ENCODE data around the gene SIRT7.

DNA sequence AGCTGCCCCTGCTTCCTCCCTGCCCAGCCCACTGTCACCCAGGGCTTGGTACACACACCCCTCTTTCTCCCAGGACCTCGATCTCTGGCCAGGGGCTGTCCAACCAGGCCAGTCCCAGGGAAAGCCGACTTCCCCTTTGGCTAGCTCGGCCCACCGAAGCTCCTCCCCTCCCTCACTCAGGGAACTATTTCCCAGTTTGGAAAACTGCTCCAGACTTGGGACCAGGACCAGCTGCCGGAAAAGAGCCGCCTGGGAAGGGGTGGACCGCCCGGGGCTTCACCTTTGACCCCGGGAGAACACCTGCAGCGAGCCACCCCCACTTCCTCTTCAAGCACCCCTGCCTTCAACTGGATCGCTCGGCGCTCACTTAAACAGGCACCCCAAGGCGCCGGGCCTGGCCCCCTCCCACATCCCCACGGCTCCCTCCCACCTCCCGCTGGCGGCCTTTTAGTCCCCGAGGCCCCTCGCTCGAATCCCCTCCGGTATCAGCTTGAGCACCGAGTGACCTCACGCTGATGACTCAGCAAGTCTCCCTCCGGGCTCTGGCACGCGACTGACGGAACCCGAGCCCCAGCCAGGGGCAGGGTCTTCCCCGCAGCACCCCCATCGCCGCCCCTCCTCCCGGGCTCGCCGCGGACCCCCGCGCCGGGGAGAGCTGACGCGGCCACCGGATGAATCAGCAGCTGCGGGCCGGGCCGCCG, 8.6 kb upstream of the SIRT7 start:
- TF ChIP-seq, protein P1, sequence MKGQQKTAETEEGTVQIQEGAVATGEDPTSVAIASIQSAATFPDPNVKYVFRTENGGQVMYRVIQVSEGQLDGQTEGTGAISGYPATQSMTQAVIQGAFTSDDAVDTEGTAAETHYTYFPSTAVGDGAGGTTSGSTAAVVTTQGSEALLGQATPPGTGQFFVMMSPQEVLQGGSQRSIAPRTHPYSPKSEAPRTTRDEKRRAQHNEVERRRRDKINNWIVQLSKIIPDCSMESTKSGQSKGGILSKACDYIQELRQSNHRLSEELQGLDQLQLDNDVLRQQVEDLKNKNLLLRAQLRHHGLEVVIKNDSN (IDR thresholded peaks at IDR 0.05; ENCODE audit: borderline replicate concordance, low read depth): no peak
- TF ChIP-seq, protein P2, sequence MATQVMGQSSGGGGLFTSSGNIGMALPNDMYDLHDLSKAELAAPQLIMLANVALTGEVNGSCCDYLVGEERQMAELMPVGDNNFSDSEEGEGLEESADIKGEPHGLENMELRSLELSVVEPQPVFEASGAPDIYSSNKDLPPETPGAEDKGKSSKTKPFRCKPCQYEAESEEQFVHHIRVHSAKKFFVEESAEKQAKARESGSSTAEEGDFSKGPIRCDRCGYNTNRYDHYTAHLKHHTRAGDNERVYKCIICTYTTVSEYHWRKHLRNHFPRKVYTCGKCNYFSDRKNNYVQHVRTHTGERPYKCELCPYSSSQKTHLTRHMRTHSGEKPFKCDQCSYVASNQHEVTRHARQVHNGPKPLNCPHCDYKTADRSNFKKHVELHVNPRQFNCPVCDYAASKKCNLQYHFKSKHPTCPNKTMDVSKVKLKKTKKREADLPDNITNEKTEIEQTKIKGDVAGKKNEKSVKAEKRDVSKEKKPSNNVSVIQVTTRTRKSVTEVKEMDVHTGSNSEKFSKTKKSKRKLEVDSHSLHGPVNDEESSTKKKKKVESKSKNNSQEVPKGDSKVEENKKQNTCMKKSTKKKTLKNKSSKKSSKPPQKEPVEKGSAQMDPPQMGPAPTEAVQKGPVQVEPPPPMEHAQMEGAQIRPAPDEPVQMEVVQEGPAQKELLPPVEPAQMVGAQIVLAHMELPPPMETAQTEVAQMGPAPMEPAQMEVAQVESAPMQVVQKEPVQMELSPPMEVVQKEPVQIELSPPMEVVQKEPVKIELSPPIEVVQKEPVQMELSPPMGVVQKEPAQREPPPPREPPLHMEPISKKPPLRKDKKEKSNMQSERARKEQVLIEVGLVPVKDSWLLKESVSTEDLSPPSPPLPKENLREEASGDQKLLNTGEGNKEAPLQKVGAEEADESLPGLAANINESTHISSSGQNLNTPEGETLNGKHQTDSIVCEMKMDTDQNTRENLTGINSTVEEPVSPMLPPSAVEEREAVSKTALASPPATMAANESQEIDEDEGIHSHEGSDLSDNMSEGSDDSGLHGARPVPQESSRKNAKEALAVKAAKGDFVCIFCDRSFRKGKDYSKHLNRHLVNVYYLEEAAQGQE (IDR thresholded peaks at IDR 0.05; ENCODE audit: low read depth, low read length): no peak
- TF ChIP-seq RFX5 (IDR thresholded peaks at IDR 0.05; ENCODE audit: low read length): no peak
- TF ChIP-seq, protein P3, sequence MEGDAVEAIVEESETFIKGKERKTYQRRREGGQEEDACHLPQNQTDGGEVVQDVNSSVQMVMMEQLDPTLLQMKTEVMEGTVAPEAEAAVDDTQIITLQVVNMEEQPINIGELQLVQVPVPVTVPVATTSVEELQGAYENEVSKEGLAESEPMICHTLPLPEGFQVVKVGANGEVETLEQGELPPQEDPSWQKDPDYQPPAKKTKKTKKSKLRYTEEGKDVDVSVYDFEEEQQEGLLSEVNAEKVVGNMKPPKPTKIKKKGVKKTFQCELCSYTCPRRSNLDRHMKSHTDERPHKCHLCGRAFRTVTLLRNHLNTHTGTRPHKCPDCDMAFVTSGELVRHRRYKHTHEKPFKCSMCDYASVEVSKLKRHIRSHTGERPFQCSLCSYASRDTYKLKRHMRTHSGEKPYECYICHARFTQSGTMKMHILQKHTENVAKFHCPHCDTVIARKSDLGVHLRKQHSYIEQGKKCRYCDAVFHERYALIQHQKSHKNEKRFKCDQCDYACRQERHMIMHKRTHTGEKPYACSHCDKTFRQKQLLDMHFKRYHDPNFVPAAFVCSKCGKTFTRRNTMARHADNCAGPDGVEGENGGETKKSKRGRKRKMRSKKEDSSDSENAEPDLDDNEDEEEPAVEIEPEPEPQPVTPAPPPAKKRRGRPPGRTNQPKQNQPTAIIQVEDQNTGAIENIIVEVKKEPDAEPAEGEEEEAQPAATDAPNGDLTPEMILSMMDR (IDR thresholded peaks at IDR 0.05): no peak
- TF ChIP-seq, protein P4, sequence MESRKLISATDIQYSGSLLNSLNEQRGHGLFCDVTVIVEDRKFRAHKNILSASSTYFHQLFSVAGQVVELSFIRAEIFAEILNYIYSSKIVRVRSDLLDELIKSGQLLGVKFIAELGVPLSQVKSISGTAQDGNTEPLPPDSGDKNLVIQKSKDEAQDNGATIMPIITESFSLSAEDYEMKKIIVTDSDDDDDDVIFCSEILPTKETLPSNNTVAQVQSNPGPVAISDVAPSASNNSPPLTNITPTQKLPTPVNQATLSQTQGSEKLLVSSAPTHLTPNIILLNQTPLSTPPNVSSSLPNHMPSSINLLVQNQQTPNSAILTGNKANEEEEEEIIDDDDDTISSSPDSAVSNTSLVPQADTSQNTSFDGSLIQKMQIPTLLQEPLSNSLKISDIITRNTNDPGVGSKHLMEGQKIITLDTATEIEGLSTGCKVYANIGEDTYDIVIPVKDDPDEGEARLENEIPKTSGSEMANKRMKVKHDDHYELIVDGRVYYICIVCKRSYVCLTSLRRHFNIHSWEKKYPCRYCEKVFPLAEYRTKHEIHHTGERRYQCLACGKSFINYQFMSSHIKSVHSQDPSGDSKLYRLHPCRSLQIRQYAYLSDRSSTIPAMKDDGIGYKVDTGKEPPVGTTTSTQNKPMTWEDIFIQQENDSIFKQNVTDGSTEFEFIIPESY (IDR thresholded peaks at IDR 0.05; ENCODE audit: borderline replicate concordance, low read depth): no peak
